Trophoblast cell (in vitro differentiated cells and primary cell): Measurements from ENCODE around the gene MARCHF10.

Source experiments
- DNase-seq, 2 donors: peaks; one replicate each; pipeline ENCODE4 v3.0.0-alpha.2; 2016
- H2AFZ ChIP-seq: 2 replicates; pipeline ENCODE4 v1.6.1; 2013; ENCODE audit warnings: low read length, moderate library complexity, mild to moderate bottlenecking; ENCODE audit not compliant: insufficient read depth, poor library complexity
- H2AK5ac ChIP-seq: 2 replicates; pipeline ENCODE4 v1.6.1; 2013; ENCODE audit warnings: mild to moderate bottlenecking, low read length
- H2BK120ac ChIP-seq: 2 replicates; pipeline ENCODE4 v1.6.1; 2013; ENCODE audit warnings: low read length, mild to moderate bottlenecking, moderate library complexity; ENCODE audit not compliant: insufficient read depth, poor library complexity
- H2BK12ac ChIP-seq: 2 replicates; pipeline ENCODE4 v1.6.1; 2013; ENCODE audit warnings: mild to moderate bottlenecking, low read length, moderate library complexity
- H2BK5ac ChIP-seq: 2 replicates; pipeline ENCODE4 v1.6.1; 2013; ENCODE audit warnings: low read length, low read depth, moderate library complexity, mild to moderate bottlenecking; ENCODE audit not compliant: poor library complexity
- H3K14ac ChIP-seq: 2 replicates; pipeline ENCODE4 v1.6.1; 2013; ENCODE audit warnings: mild to moderate bottlenecking, low read length
- H3K18ac ChIP-seq: 2 replicates; pipeline ENCODE4 v1.6.1; 2013; ENCODE audit warnings: mild to moderate bottlenecking, low read length
- H3K23ac ChIP-seq: 2 replicates; pipeline ENCODE4 v1.6.1; 2013; ENCODE audit warnings: low read length
- H3K27ac ChIP-seq: 2 replicates; pipeline ENCODE4 v1.5.1; 2013; ENCODE audit warnings: low read depth, mild to moderate bottlenecking, inconsistent platforms, low read length, moderate library complexity
- H3K27me3 ChIP-seq: 2 replicates; pipeline ENCODE4 v1.6.1; 2013; ENCODE audit warnings: inconsistent platforms, mild to moderate bottlenecking, low read length, moderate library complexity; ENCODE audit not compliant: insufficient read depth
- H3K36me3 ChIP-seq, 2 experiments: 1 replicate in 1 of 2; 2 replicates in 1 of 2; pipeline ENCODE4 v1.6.1; 2013; ENCODE audit warnings: low read length in 2 of 2, mild to moderate bottlenecking in 2 of 2, moderate library complexity in 1 of 2; ENCODE audit not compliant: insufficient read depth in 2 of 2, control insufficient read depth in 1 of 2
- H3K4ac ChIP-seq: 2 replicates; pipeline ENCODE4 v1.6.1; 2013; ENCODE audit warnings: low read depth, mild to moderate bottlenecking, low read length, moderate library complexity
- H3K4me1 ChIP-seq, 2 experiments: 1 replicate in 1 of 2; 2 replicates in 1 of 2; pipeline ENCODE4 v1.6.1; 2013; ENCODE audit warnings: low read length in 2 of 2, mild to moderate bottlenecking in 2 of 2, moderate library complexity in 1 of 2; ENCODE audit not compliant: insufficient read depth in 2 of 2, control insufficient read depth in 1 of 2
- H3K4me2 ChIP-seq: 2 replicates; pipeline ENCODE4 v1.6.1; 2013; ENCODE audit warnings: inconsistent platforms, mild to moderate bottlenecking, low read length, moderate library complexity
- H3K4me3 ChIP-seq: 2 replicates; pipeline ENCODE4 v1.5.1; 2013; ENCODE audit warnings: mild to moderate bottlenecking, low read depth, low read length, inconsistent platforms
- H3K79me1 ChIP-seq: one replicate; pipeline ENCODE4 v1.6.1; 2013; ENCODE audit warnings: low read length
- H3K79me2 ChIP-seq: 2 replicates; pipeline ENCODE4 v1.6.1; 2013; ENCODE audit warnings: low read length, mild to moderate bottlenecking; ENCODE audit not compliant: control insufficient read depth, insufficient read depth, poor library complexity
- H3K9ac ChIP-seq: 2 replicates; pipeline ENCODE4 v1.6.1; 2013; ENCODE audit warnings: mild to moderate bottlenecking, low read length
- H3K9me3 ChIP-seq: 2 replicates; pipeline ENCODE4 v1.6.1; 2013; ENCODE audit warnings: low read depth, mild to moderate bottlenecking, control low read depth, inconsistent platforms, low read length; ENCODE audit not compliant: insufficient read depth
- H4K12ac ChIP-seq: 2 replicates; pipeline ENCODE4 v1.6.1; 2013; ENCODE audit warnings: low read depth, mild to moderate bottlenecking, low read length, moderate library complexity
- H4K8ac ChIP-seq: 2 replicates; pipeline ENCODE4 v1.6.1; 2013; ENCODE audit warnings: low read depth, mild to moderate bottlenecking, low read length, moderate library complexity
- H4K91ac ChIP-seq: one replicate; pipeline ENCODE4 v1.6.1; 2013; ENCODE audit warnings: low read depth, mild to moderate bottlenecking, low read length, moderate library complexity
- WGBS: extraction: QIAGEN DNeasy Blood & Tissue Kit; methylation state at CpG from one replicate; pipeline ENCODE4 v1.1.7; 2013; ENCODE audit warnings: missing lambda C conversion rate; ENCODE audit not compliant: insufficient read length, insufficient coverage; ENCODE audit errors: extremely low coverage; 5-methylcytosine and 5-hydroxymethylcytosine counted together

MARCHF10 gene

DNA sequence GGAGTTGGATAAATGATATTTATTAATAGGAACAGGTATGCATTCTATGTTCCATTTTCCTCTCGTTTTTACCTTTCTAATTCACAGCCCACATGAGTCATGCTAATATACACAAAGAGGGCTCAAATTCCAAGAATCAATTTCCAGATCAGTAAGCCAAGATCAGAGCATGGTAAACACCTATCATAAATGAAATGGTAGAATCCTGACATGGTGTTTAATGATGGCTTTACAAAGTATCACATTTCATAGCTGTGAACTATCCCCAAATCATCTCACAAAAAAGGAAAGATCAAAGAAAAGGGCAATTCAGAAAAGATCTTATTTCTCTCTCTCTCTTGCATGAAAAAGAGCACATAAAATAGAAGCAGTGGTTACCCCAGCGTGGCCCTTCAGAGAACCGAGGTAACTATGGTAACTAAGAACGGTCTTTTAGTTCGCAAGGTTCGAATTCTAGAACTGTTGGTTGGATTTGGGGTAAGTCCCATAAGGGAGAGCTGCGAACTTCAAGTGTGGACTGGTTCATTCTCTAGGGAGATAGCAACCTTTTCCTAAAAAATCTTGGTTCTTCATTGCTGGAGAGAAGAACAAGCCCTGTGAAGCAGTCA is 73.0 kb downstream of the MARCHF10 start:
- Histone ChIP-seq H3K4me1 (no peaks in the 10 kb centered on the region), H3K9me3 (no peaks in the 10 kb centered on the region), H3K4ac (no peak overlapping the region), H3K23ac (no peak overlapping the region), H3K4me2 (no peak overlapping the region), H2BK5ac (no peak overlapping the region), H4K12ac (no peak overlapping the region), H3K4me3 (no peak overlapping the region), H3K79me1 (peaks cover 1% of the 10 kb centered on the region), H4K91ac (no peak overlapping the region), H3K18ac (no peak overlapping the region), H3K9ac (no peak overlapping the region), H3K27ac (no peak overlapping the region), H3K79me2 (no peaks in the 10 kb centered on the region), H3K14ac (no peak overlapping the region), H2AK5ac (no peak overlapping the region), H2BK120ac (no peak overlapping the region), H2AFZ (no peak overlapping the region), H3K36me3 (no peaks in the 10 kb centered on the region), H3K27me3 (no peaks in the 10 kb centered on the region), H4K8ac (no peak overlapping the region), H2BK12ac (no peak overlapping the region)
- WGBS = no CpG with 5 or more reads among the region's 7 CpGs
- DNase-seq = no peak

- H3K23ac ChIP-seq = no peak overlapping the region
- no peak overlapping the region for H2BK120ac ChIP-seq
- no peak overlapping the region for H3K4me2 ChIP-seq
- no peak overlapping the region for H3K14ac ChIP-seq
- DNase-seq = no peak
- no peak overlapping the region for H3K27ac ChIP-seq
- no peak overlapping the region for H2BK12ac ChIP-seq
- no peak overlapping the region for H3K4ac ChIP-seq
- H2AFZ ChIP-seq = no peak overlapping the region
- H3K79me1 ChIP-seq = peaks cover 4% of the 10 kb centered on the region
- H3K27me3 ChIP-seq = no peaks in the 10 kb centered on the region
- no CpG with 5 or more reads among the region's 5 CpGs for WGBS
- peaks cover 1 to 4% of the 10 kb centered on the region in 2 experiments for H3K36me3 ChIP-seq
- no peak overlapping the region for H3K4me3 ChIP-seq
- H4K12ac ChIP-seq = no peak overlapping the region
- H3K4me1 ChIP-seq = no peaks in the 10 kb centered on the region
- H3K79me2 ChIP-seq = no peaks in the 10 kb centered on the region
- H2BK5ac ChIP-seq = no peak overlapping the region
- peaks cover 2% of the 10 kb centered on the region for H3K9me3 ChIP-seq
- H2AK5ac ChIP-seq = no peak overlapping the region
- H4K91ac ChIP-seq = no peak overlapping the region
- H3K9ac ChIP-seq = no peak overlapping the region
- no peak overlapping the region for H4K8ac ChIP-seq
- no peak overlapping the region for H3K18ac ChIP-seq
Measured at GRCh38 chr17:62732125-62732524, 76.0 kb downstream of the MARCHF10 start.

- no peak overlapping the region for H2AFZ ChIP-seq
- H3K18ac ChIP-seq = no peak overlapping the region
- H2BK120ac ChIP-seq = peak overlapping the region; percentile 13
- H3K23ac ChIP-seq = no peak overlapping the region
- H4K91ac ChIP-seq = peak overlapping the region; percentile 21
- no peak overlapping the region for H4K8ac ChIP-seq
- H3K14ac ChIP-seq = no peak overlapping the region
- no peak overlapping the region for H2AK5ac ChIP-seq
- no CpG with 5 or more reads among the region's 6 CpGs for WGBS
- H3K4me1 ChIP-seq = peaks cover 10 to 17% of the 10 kb centered on the region in 2 experiments
- no peak overlapping the region for H3K4me2 ChIP-seq
- H2BK5ac ChIP-seq = no peak overlapping the region
- no peak overlapping the region for H3K4me3 ChIP-seq
- H3K9ac ChIP-seq = no peak overlapping the region
- no peaks in the 10 kb centered on the region for H3K27me3 ChIP-seq
- H3K36me3 ChIP-seq = peaks cover 1 to 4% of the 10 kb centered on the region in 2 experiments
- H3K4ac ChIP-seq = no peak overlapping the region
- DNase-seq = peak; percentile 44 to 56
- no peak overlapping the region for H4K12ac ChIP-seq
- no peak overlapping the region for H3K27ac ChIP-seq
- H3K79me1 ChIP-seq = peaks cover 23% of the 10 kb centered on the region
- peaks cover 1% of the 10 kb centered on the region for H3K79me2 ChIP-seq
- peaks cover 2% of the 10 kb centered on the region for H3K9me3 ChIP-seq
- peak overlapping the region; percentile 73 for H2BK12ac ChIP-seq
Measured at GRCh38 chr17:62727916-62728672, 80.0 kb downstream of the MARCHF10 start.

DNA sequence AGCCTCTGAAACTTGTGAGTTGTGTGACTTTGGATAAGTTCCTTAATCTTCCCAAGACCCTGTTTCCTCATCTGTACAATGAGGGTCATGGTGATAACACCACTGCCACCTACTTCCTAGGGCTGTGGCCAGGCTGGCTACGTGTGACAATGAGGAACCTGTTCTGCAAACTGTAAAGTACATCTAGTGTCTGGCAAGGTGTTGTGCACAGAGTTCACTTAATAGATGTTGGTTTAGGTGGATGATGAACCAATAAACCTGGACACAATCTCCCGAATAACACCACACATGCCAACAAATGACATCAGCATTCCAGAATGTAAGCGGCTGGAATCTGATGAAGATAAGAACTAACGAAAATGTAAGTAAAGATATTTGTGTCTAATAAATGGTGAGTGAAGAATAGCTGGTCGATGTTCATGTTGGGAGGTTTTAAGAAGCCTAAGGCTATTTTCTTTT is 82.3 kb downstream of the MARCHF10 start:
- Histone ChIP-seq H2AFZ (no peak overlapping the region), H3K27ac (peak overlapping the region; percentile 88), H3K79me2 (peaks cover 1% of the 10 kb centered on the region), H4K12ac (no peak overlapping the region), H2AK5ac (peak overlapping the region; percentile 60), H3K27me3 (no peaks in the 10 kb centered on the region), H2BK5ac (peak overlapping the region; percentile 44), H3K18ac (peak overlapping the region; percentile 58), H3K14ac (peak overlapping the region; percentile 41), H3K4me3 (no peak overlapping the region), H3K36me3 (peaks cover 1 to 4% of the 10 kb centered on the region in 2 experiments), H4K91ac (peak overlapping the region; percentile 95), H3K23ac (no peak overlapping the region), H2BK120ac (peak overlapping the region; percentile 94), H2BK12ac (peak overlapping the region; percentile 88), H3K9ac (no peak overlapping the region), H3K4ac (peak overlapping the region; percentile 68), H4K8ac (peak overlapping the region; percentile 82), H3K4me1 (peaks cover 17 to 25% of the 10 kb centered on the region in 2 experiments), H3K9me3 (peaks cover 2% of the 10 kb centered on the region), H3K4me2 (no peak overlapping the region), H3K79me1 (peaks cover 30% of the 10 kb centered on the region)
- WGBS = no CpG with 5 or more reads among the region's 5 CpGs
- DNase-seq = peak; percentile 78 to 94
